GM23338 (cell line): ENCODE results near the gene SUGCT. TPM values are rescaled to one million over a fixed set of nuclear protein-coding genes. Genes with fewer than 3 reads are reported as not detected.

Source experiments
- ATAC-seq: fragments of 200-7000 bp; cut with Tn5 transposase; 3 replicates; pipeline ENCODE4 v1.9.1; 2020
- DNase-seq: peaks from one replicate; pipeline ENCODE4 v3.0.0-alpha.2; 2015; ENCODE audit warnings: low spot score
- H2AFZ ChIP-seq: fragments of 200-600 bp; sonication (generic); 2 replicates; pipeline ENCODE4 v1.8.0; 2016; ENCODE audit warnings: antibody characterized with exemption, mild to moderate bottlenecking, moderate library complexity
- H3F3A ChIP-seq: fragments of 200-600 bp; sonication (generic); replicated peaks from 2 replicates; pipeline ENCODE4 v1.8.0; 2017; ENCODE audit warnings: antibody characterized with exemption, mixed run types, low read depth
- H3K27ac ChIP-seq: fragments of 200-600 bp; sonication (generic); 2 replicates; pipeline ENCODE4 v1.6.1; 2016; ENCODE audit warnings: low read depth
- H3K27me3 ChIP-seq: fragments of 200-600 bp; sonication (generic); 2 replicates; pipeline ENCODE4 v1.8.0; 2016; ENCODE audit warnings: mild to moderate bottlenecking, mixed run types, moderate library complexity; ENCODE audit not compliant: insufficient read depth
- H3K36me3 ChIP-seq: fragments of 200-600 bp; sonication (generic); 2 replicates; pipeline ENCODE4 v1.8.0; 2016; ENCODE audit warnings: mild to moderate bottlenecking; ENCODE audit not compliant: insufficient read depth
- H3K4me1 ChIP-seq: fragments of 200-600 bp; sonication (generic); 2 replicates; pipeline ENCODE4 v1.8.0; 2016; ENCODE audit warnings: mild to moderate bottlenecking, moderate library complexity; ENCODE audit not compliant: insufficient read depth
- H3K4me2 ChIP-seq: fragments of 200-600 bp; sonication (generic); 2 replicates; pipeline ENCODE4 v1.7.1; 2017; ENCODE audit warnings: mixed run types
- H3K4me3 ChIP-seq: fragments of 200-600 bp; sonication (generic); 2 replicates; pipeline ENCODE4 v1.6.1; 2016; ENCODE audit warnings: mixed run types
- H3K79me2 ChIP-seq: fragments of 200-600 bp; sonication (generic); replicated peaks from 2 replicates; pipeline ENCODE4 v1.8.0; 2017; ENCODE audit warnings: mild to moderate bottlenecking; ENCODE audit not compliant: insufficient read depth
- H3K9me2 ChIP-seq: fragments of 200-600 bp; sonication (generic); 2 replicates; pipeline ENCODE4 v1.8.0; 2017; ENCODE audit not compliant: insufficient read depth
- H4K20me1 ChIP-seq: fragments of 200-600 bp; sonication (generic); replicated peaks from 2 replicates; pipeline ENCODE4 v1.8.0; 2017; ENCODE audit warnings: mild to moderate bottlenecking; ENCODE audit not compliant: insufficient read depth
- H3K27ac Mint-ChIP-seq: 2 replicates; pipeline ENCODE4 v1.8.0; 2020; ENCODE audit warnings: inconsistent platforms, mild to moderate bottlenecking, moderate library complexity, mixed read lengths
- H3K27me3 Mint-ChIP-seq: 3 replicates; pipeline ENCODE4 v1.8.0; 2022; ENCODE audit warnings: low read depth, mild to moderate bottlenecking, moderate library complexity, mixed read lengths, inconsistent platforms; ENCODE audit not compliant: insufficient read depth, poor library complexity
- H3K36me3 Mint-ChIP-seq: 3 replicates; pipeline ENCODE4 v1.8.0; 2021; ENCODE audit warnings: low read depth, mild to moderate bottlenecking, inconsistent platforms, moderate library complexity, mixed read lengths
- H3K4me1 Mint-ChIP-seq: 3 replicates; pipeline ENCODE4 v1.8.0; 2020; ENCODE audit warnings: mild to moderate bottlenecking, inconsistent platforms, mixed read lengths
- H3K4me3 Mint-ChIP-seq: 3 replicates; pipeline ENCODE4 v1.8.0; 2021; ENCODE audit warnings: moderate library complexity, mild to moderate bottlenecking, inconsistent platforms, mixed read lengths
- H3K9me3 Mint-ChIP-seq: 3 replicates; pipeline ENCODE4 v1.8.0; 2020; ENCODE audit warnings: moderate library complexity, mild to moderate bottlenecking, inconsistent platforms, mixed read lengths
- CREB1 ChIP-seq: fragments of 250-450 bp; sonication (Bioruptor Pico); IDR thresholded peaks from 2 replicates; pipeline ENCODE4 v1.5.0; 2020; ENCODE audit warnings: low read depth, mild to moderate bottlenecking, moderate library complexity
- EZH2 ChIP-seq: fragments of 200-600 bp; sonication (generic); IDR thresholded peaks from one replicate; pipeline ENCODE4 v1.8.0; 2017; ENCODE audit warnings: antibody characterized with exemption, mild to moderate bottlenecking, low read depth; ENCODE audit not compliant: unreplicated experiment
- EZH2phosphoT487 ChIP-seq: fragments of 200-600 bp; sonication (generic); IDR thresholded peaks from one replicate; pipeline ENCODE4 v1.8.1; 2018; ENCODE audit warnings: antibody characterized with exemption; ENCODE audit not compliant: unreplicated experiment
- NANOG ChIP-seq: IDR thresholded peaks from 2 replicates; pipeline ENCODE4 v1.6.1; 2016; ENCODE audit warnings: antibody characterized with exemption, borderline replicate concordance
- ZNF114 ChIP-seq: fragments of 250-450 bp; sonication (Bioruptor Pico); IDR thresholded peaks from 2 replicates; pipeline ENCODE4 v1.5.0; 2020; ENCODE audit warnings: mild to moderate bottlenecking, moderate library complexity
- ZNF331 ChIP-seq: fragments of 250-450 bp; sonication (Bioruptor Pico); IDR thresholded peaks from 2 replicates; pipeline ENCODE4 v1.5.0; 2020; ENCODE audit warnings: low read depth, mild to moderate bottlenecking, moderate library complexity
- polyA plus RNA-seq: library from polyadenylated mRNA; unstranded; fragments of >200 nt; fragmentation: Nextera tagmentation; extraction: Ambion mirVana; gene quantifications from 2 replicates; pipeline ENCODE4 v1.2.1, GENCODE V29; 2016
- total RNA-seq: library from RNA; depleted of rRNA; stranded (reverse); fragments of >200 nt; shearing (Covaris generic); gene quantifications from 2 replicates; pipeline ENCODE4 v1.2.3, GENCODE V29; 2014
- TF ChIP-seq, protein P1 (sequence below): IDR thresholded peaks from 2 replicates; pipeline ENCODE4 v1.6.1; 2016; ENCODE audit warnings: antibody characterized with exemption
- TF ChIP-seq, protein P2 (sequence below): fragments of 250-450 bp; sonication (Bioruptor Pico); IDR thresholded peaks from 2 replicates; pipeline ENCODE4 v1.5.0; 2020; ENCODE audit warnings: mild to moderate bottlenecking, moderate library complexity

Gene SUGCT
- total and polyA plus RNA-seq, 2 experiments from 2014 or later, result 4.2 to 5.6 TPM

DNA sequence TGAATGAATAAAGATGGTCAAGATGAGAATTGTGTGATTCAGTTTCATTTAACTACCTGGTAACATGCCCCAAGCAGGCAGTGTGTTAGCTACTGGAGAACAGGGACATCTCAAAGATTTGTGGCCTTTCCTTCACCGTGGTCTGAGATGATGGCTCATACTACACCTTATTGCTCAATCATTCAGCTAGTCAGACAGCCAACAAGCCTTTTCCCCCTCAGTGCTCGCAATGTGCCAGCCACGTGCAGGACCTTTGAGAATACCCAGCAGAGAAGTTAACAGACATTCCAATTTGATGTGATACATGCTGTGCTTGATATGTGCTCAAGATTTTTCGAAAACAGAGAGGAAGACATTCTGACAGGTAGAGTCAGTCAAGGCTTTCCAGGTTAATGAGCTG is 562.8 kb downstream of the SUGCT start:
- Histone ChIP-seq H4K20me1 (no peaks in the 10 kb centered on the region), H3K79me2 (no peaks in the 10 kb centered on the region), H3K4me3 (no peak overlapping the region), H3K27me3 (no peaks in the 10 kb centered on the region), H3K4me1 (peaks cover 12% of the 10 kb centered on the region), H2AFZ (no peak overlapping the region), H3F3A (no peaks in the 10 kb centered on the region), H3K4me2 (no peak overlapping the region), H3K27ac (no peak overlapping the region), H3K36me3 (no peaks in the 10 kb centered on the region), H3K9me2 (peaks cover 3% of the 10 kb centered on the region; the same call in 1 of the 2 replicates)
- DNase-seq (no peak), ATAC-seq (no peak)
- H3K36me3 Mint-ChIP-seq, result no peaks in the 10 kb centered on the region
- peaks cover 26% of the 10 kb centered on the region for H3K4me1 Mint-ChIP-seq
- H3K27me3 Mint-ChIP-seq, result no peaks in the 10 kb centered on the region
- no peak overlapping the region for H3K4me3 Mint-ChIP-seq
- no peaks in the 10 kb centered on the region; the same call in 2 of the 3 replicates for H3K9me3 Mint-ChIP-seq
- TF ChIP-seq ZNF114 (CRISPR knock-in tag) (no peak), CREB1 (CRISPR knock-in tag) (no peak), NANOG (no peak), EZH2phosphoT487 (no peak), EZH2 (no peak), ZNF331 (no peak)
- TF ChIP-seq, protein P1, sequence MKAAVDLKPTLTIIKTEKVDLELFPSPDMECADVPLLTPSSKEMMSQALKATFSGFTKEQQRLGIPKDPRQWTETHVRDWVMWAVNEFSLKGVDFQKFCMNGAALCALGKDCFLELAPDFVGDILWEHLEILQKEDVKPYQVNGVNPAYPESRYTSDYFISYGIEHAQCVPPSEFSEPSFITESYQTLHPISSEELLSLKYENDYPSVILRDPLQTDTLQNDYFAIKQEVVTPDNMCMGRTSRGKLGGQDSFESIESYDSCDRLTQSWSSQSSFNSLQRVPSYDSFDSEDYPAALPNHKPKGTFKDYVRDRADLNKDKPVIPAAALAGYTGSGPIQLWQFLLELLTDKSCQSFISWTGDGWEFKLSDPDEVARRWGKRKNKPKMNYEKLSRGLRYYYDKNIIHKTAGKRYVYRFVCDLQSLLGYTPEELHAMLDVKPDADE, result no peak
- TF ChIP-seq, protein P2, sequence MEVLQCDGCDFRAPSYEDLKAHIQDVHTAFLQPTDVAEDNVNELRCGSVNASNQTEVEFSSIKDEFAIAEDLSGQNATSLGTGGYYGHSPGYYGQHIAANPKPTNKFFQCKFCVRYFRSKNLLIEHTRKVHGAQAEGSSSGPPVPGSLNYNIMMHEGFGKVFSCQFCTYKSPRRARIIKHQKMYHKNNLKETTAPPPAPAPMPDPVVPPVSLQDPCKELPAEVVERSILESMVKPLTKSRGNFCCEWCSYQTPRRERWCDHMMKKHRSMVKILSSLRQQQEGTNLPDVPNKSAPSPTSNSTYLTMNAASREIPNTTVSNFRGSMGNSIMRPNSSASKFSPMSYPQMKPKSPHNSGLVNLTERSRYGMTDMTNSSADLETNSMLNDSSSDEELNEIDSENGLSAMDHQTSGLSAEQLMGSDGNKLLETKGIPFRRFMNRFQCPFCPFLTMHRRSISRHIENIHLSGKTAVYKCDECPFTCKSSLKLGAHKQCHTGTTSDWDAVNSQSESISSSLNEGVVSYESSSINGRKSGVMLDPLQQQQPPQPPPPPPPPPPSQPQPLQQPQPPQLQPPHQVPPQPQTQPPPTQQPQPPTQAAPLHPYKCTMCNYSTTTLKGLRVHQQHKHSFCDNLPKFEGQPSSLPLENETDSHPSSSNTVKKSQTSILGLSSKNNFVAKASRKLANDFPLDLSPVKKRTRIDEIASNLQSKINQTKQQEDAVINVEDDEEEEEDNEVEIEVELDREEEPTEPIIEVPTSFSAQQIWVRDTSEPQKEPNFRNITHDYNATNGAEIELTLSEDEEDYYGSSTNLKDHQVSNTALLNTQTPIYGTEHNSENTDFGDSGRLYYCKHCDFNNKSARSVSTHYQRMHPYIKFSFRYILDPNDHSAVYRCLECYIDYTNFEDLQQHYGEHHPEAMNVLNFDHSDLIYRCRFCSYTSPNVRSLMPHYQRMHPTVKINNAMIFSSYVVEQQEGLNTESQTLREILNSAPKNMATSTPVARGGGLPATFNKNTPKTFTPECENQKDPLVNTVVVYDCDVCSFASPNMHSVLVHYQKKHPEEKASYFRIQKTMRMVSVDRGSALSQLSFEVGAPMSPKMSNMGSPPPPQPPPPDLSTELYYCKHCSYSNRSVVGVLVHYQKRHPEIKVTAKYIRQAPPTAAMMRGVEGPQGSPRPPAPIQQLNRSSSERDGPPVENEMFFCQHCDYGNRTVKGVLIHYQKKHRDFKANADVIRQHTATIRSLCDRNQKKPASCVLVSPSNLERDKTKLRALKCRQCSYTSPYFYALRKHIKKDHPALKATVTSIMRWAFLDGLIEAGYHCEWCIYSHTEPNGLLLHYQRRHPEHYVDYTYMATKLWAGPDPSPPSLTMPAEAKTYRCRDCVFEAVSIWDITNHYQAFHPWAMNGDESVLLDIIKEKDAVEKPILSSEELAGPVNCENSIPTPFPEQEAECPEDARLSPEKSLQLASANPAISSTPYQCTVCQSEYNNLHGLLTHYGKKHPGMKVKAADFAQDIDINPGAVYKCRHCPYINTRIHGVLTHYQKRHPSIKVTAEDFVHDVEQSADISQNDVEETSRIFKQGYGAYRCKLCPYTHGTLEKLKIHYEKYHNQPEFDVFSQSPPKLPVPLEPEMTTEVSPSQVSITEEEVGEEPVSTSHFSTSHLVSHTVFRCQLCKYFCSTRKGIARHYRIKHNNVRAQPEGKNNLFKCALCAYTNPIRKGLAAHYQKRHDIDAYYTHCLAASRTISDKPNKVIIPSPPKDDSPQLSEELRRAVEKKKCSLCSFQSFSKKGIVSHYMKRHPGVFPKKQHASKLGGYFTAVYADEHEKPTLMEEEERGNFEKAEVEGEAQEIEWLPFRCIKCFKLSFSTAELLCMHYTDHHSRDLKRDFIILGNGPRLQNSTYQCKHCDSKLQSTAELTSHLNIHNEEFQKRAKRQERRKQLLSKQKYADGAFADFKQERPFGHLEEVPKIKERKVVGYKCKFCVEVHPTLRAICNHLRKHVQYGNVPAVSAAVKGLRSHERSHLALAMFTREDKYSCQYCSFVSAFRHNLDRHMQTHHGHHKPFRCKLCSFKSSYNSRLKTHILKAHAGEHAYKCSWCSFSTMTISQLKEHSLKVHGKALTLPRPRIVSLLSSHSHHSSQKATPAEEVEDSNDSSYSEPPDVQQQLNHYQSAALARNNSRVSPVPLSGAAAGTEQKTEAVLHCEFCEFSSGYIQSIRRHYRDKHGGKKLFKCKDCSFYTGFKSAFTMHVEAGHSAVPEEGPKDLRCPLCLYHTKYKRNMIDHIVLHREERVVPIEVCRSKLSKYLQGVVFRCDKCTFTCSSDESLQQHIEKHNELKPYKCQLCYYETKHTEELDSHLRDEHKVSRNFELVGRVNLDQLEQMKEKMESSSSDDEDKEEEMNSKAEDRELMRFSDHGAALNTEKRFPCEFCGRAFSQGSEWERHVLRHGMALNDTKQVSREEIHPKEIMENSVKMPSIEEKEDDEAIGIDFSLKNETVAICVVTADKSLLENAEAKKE (CRISPR knock-in tag), result no peak
- no peak overlapping the region for H3K27ac Mint-ChIP-seq
